NT2/D1 (cell line): Measurements from ENCODE around the gene OPCML.

Experiments used
- DNase-seq: peaks from one replicate; pipeline ENCODE4 v3.0.0-alpha.2; 2011; ENCODE audit warnings: low read depth, low spot score
- H3K27me3 ChIP-seq: 2 replicates; pipeline ENCODE4 v1.6.0; 2011; ENCODE audit warnings: mild to moderate bottlenecking; ENCODE audit not compliant: insufficient read length, insufficient read depth
- H3K36me3 ChIP-seq: 2 replicates; pipeline ENCODE4 v1.6.1; 2011; ENCODE audit warnings: mild to moderate bottlenecking, low read length, mixed read lengths; ENCODE audit not compliant: insufficient read depth, insufficient read length
- H3K4me1 ChIP-seq: 2 replicates; pipeline ENCODE4 v1.5.1; 2011; ENCODE audit not compliant: insufficient read depth, insufficient read length
- H3K4me3 ChIP-seq: 2 replicates; pipeline ENCODE4 v1.5.1; 2011; ENCODE audit warnings: low read depth; ENCODE audit not compliant: insufficient read length
- H3K9ac ChIP-seq: 2 replicates; pipeline ENCODE4 v1.6.0; 2011; ENCODE audit warnings: low read depth; ENCODE audit not compliant: insufficient read length
- H3K9me3 ChIP-seq: 2 replicates; pipeline ENCODE4 v1.5.1; 2011; ENCODE audit warnings: mild to moderate bottlenecking, low read length; ENCODE audit not compliant: insufficient read depth
- SUZ12 ChIP-seq: IDR thresholded peaks from 2 replicates; pipeline ENCODE4 v1.6.1; 2011; ENCODE audit not compliant: insufficient read length, insufficient read depth; ENCODE audit errors: extremely low read depth
- YY1 ChIP-seq: IDR thresholded peaks from 2 replicates; pipeline ENCODE4 v1.6.1; 2011; ENCODE audit not compliant: insufficient read length, insufficient read depth
- ZNF274 ChIP-seq: IDR thresholded peaks from 2 replicates; pipeline ENCODE4 v1.6.1; 2011; ENCODE audit warnings: mild to moderate bottlenecking, low read depth, low read length

The OPCML gene

GRCh38 chr11:133154781-133155180, 377.5 kb downstream of the OPCML start:
- TF ChIP-seq ZNF274 (no peak), SUZ12 (no peak), YY1 (no peak)
- H3K4me1 ChIP-seq = no peaks in the 10 kb centered on the region
- no peak for DNase-seq
- H3K4me3 ChIP-seq = no peak overlapping the region
- no peak overlapping the region for H3K9ac ChIP-seq
- no peaks in the 10 kb centered on the region for H3K36me3 ChIP-seq
- no peaks in the 10 kb centered on the region for H3K27me3 ChIP-seq
- no peaks in the 10 kb centered on the region for H3K9me3 ChIP-seq

- Histone ChIP-seq H3K27me3 (no peaks in the 10 kb centered on the region), H3K4me3 (no peak overlapping the region), H3K9ac (no peak overlapping the region), H3K36me3 (no peaks in the 10 kb centered on the region), H3K9me3 (no peaks in the 10 kb centered on the region), H3K4me1 (no peaks in the 10 kb centered on the region)
- no peak for DNase-seq
- TF ChIP-seq SUZ12 (no peak), YY1 (no peak), ZNF274 (no peak)
These were observed 378.2 kb downstream of the OPCML start for GRCh38 chr11:133154076-133154475.

GRCh38 chr11:133153031-133153430, 379.3 kb downstream of the OPCML start:
- no peak for TF ChIP-seq ZNF274
- no peak for TF ChIP-seq SUZ12
- TF ChIP-seq YY1 = no peak
- no peak overlapping the region for H3K9ac ChIP-seq
- no peaks in the 10 kb centered on the region for H3K9me3 ChIP-seq
- no peak for DNase-seq
- H3K4me3 ChIP-seq = no peak overlapping the region
- H3K27me3 ChIP-seq = no peaks in the 10 kb centered on the region
- no peaks in the 10 kb centered on the region for H3K4me1 ChIP-seq
- H3K36me3 ChIP-seq = no peaks in the 10 kb centered on the region

GRCh38 chr11:133149698-133150097, 382.6 kb downstream of the OPCML start:
- Histone ChIP-seq H3K9me3 (no peaks in the 10 kb centered on the region), H3K9ac (no peak overlapping the region), H3K36me3 (no peaks in the 10 kb centered on the region), H3K4me3 (no peak overlapping the region), H3K27me3 (no peaks in the 10 kb centered on the region), H3K4me1 (no peaks in the 10 kb centered on the region)
- DNase-seq = no peak
- TF ChIP-seq SUZ12 = no peak
- no peak for TF ChIP-seq YY1
- no peak for TF ChIP-seq ZNF274

GRCh38 chr11:133147625-133148024, 384.7 kb downstream of the OPCML start:
- Histone ChIP-seq H3K36me3 (no peaks in the 10 kb centered on the region), H3K9ac (no peak overlapping the region), H3K4me1 (no peaks in the 10 kb centered on the region), H3K27me3 (no peaks in the 10 kb centered on the region), H3K4me3 (no peak overlapping the region), H3K9me3 (no peaks in the 10 kb centered on the region)
- TF ChIP-seq SUZ12 (no peak), ZNF274 (no peak), YY1 (no peak)
- DNase-seq = no peak

GRCh38 chr11:133146697-133147306, 385.5 kb downstream of the OPCML start:
- H3K4me3 ChIP-seq = no peak overlapping the region
- no peaks in the 10 kb centered on the region for H3K4me1 ChIP-seq
- no peak for DNase-seq
- H3K9ac ChIP-seq = no peak overlapping the region
- no peak for TF ChIP-seq SUZ12
- no peak for TF ChIP-seq ZNF274
- no peak for TF ChIP-seq YY1
- no peaks in the 10 kb centered on the region for H3K36me3 ChIP-seq
- H3K27me3 ChIP-seq = no peaks in the 10 kb centered on the region
- no peaks in the 10 kb centered on the region for H3K9me3 ChIP-seq

GRCh38 chr11:133137939-133138338, 394.4 kb downstream of the OPCML start:
- Histone ChIP-seq H3K27me3 (no peaks in the 10 kb centered on the region), H3K4me1 (peaks cover 3% of the 10 kb centered on the region), H3K4me3 (no peak overlapping the region), H3K9me3 (no peaks in the 10 kb centered on the region), H3K9ac (no peak overlapping the region), H3K36me3 (no peaks in the 10 kb centered on the region)
- DNase-seq = no peak
- no peak for TF ChIP-seq YY1
- TF ChIP-seq ZNF274 = no peak
- no peak for TF ChIP-seq SUZ12
